Cardiac septum (tissue), 1 donor: ENCODE data around the gene TEAD3. TPM values are rescaled to one million over a fixed set of nuclear protein-coding genes. Genes with fewer than 3 reads are reported as not detected.

Experiments used
- DNase-seq: peaks from one replicate; pipeline ENCODE4 v3.0.0-alpha.2; 2020; ENCODE audit warnings: low spot score
- intact Hi-C: fragments of 100-400 bp; cut with DNase I; formaldehyde crosslinking; loops from one replicate; pipeline ENCODE4 v1.14.0; 2022
- total RNA-seq: library from RNA; stranded (reverse); fragmentation: NEBNext Ultra II Directional; extraction: Animal tissue kit (Norgen Biotek cat#: 25700); gene quantifications from one replicate; pipeline ENCODE4 v1.2.1, GENCODE V29; 2021
- donor health status: DM: no; HTN: no; CAD: no.

TEAD3 gene
- total RNA-seq, 1 donor from 2014 or later: 63.3 TPM

DNA sequence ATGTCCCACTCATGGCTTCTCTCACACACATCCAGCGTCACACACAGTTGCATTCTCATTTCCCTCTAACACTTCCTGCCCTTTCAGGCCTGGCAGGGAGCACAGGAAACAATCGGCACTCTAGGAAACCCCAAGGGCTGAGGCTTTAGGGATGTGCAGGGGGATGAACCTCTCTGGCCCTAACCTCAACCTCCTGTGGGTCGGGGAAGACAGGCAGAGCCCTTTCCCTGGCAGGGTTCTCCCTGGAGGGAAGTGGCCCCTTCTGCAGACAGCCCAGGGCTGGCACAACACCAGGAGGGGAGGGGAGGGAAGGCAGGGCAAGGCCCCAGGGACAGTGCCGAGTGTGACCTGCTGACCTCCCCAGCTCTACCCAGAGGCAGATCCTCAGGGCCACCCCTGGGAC is 2.7 kb downstream of the TEAD3 start:
- intact Hi-C loops: no loop called here

DNA sequence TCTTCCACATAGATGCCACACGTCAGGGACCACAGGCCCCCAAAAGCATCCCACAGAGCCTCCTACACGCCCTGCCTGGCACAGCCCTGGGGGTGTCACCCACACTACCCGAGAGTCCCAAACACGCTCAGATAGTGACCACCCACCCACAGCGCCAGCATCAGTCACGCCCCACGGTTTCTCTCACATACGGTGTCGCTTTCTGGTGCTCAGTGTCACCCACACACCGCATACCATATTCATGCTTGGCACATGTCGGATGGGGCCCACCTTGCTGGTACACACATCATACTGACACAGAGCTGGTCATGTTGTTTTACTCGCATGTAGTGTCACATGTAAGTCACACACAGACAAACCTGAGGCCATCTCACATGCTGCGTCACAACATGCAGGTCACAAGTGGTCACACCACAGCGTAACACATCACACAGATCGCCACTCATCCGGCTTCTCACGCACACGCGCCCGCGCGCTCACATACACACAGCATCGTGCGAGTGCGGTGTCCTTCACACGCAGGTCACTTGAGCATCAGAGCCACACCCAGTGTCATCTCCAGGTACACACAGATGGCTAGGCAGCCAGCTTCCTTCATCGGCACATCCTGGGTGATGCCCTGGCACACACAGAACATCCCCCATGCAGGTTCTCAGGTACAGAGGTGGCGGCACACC is 3.4 kb downstream of the TEAD3 start:
- DNase-seq: no peak
- intact Hi-C loops: no loop called here

More for the DNA sequence above, 2.7 kb downstream of the TEAD3 start:
- no peak for DNase-seq

DNA sequence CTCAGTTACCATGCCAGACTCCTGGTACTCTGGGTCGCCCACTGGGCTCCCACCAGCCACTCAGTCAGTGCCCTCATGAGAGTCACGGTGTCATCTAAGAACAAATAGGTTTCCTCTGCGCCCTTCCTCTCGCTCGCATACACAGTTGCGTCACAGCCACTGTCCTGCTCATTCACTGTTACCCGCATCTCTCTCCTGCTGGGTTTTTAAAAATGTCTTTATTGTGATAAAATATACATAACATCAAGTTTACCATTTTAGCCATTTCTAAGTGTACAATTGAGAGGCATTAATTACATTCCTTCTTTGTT is 4.0 kb downstream of the TEAD3 start:
- intact Hi-C loops: no loop called here
- no peak for DNase-seq

DNA sequence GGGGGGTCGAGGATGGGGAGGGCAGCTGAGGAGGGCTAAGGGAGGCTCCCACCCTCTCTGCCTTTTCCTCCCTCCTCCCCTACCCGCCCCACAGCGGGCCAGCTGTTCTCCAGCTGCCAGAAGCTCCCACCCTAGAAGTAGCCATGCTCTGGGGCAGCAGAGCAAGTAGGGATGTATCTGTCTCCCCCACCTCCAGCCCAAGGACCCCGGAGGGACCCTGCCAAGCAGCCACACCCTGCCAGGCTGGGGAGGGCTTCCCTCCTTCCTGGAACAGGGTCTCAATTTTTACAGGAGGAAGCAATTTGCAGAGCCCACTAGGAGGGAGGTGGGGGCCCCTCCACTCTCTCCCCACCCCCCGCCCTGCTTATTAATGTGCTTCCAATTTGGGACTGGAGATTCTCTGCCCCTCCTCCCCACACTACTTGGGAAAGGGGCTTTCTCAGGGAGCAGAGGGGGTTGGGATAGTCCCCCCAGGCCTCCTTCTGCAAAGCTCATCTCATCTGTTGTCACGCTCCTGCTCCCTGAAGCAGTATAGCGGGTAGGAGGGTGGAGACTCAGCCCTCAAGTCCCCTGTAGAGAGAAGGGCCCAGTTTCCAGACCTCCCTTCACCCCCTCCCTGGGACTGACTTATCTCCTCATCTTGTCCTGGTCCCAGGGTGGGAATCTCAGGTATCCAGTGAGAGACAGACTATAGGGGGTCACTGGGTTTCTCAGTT is 4.5 kb downstream of the TEAD3 start:
- intact Hi-C loops: no loop called here
- DNase-seq: no peak

DNA sequence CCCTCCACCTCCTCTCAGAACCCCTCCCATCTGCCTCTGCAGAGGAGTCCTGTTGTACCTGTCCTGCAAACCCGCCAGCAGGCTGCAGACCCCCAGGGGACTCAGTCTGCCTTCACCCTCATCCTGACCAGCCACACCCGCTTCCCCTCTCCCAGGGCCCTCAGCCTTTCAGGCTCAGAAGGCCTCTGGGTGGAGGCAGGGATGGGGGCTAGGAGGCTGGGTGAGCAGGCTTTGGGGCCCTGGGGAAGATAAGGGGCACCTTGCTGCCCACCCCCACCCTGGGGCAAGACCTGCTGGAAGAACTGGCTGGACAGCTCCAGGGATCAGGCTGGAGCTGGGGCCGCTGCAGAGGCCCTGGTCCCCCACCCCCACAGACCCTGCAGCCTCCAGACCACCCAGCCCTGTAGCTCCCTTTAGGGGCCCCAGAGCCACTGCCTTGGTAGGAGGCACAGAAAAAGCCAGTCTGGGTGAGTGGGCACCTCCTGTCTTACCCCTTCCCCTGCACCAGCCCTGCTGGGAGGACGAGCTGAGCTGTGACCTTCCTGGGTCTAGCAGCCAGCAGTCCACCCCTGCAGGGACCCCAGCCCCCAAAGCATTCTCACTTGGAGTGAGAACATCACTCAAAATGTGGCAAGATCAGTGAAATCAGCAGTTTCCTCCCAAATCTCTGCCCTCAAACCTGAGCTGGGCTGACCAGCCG is 5.2 kb downstream of the TEAD3 start:
- DNase-seq: no peak
- intact Hi-C loops: no loop called here

DNA sequence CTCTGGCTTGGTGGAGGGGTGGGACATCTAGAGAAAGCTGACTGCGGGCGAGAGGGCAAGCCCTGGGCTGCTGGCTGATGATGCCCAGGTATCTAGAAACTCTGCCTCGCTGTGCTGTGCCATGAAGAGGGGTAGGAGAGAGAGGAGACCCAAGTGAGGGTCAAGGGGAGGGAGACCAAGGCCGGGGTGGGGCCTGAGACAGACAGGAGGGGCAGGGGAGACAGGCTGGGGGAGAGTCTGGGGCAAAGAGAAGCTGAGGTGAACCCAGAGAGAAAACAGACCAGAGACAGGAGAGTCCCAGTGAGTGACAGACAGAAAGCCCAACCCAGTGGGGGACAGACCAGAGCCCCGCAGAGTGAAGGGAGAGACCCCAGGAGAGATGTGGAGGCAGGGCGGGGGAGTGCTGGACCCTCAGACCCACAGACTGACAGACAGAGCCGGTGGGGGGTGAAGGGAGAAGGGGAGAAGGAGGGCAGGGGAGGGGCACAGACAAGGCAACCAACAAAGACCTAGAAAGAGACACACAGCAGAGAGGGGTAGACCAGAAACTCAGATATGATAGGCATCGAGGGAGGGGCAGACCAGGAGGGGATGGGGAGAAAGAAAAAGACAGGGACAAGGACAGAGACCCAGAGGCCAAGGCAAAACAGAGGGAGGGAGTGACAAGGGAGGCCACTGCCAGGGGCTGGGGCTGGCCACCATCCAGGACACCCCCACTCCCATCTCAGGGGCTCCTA is 5.9 kb downstream of the TEAD3 start:
- intact Hi-C loops: no loop called here
- DNase-seq: no peak

DNA sequence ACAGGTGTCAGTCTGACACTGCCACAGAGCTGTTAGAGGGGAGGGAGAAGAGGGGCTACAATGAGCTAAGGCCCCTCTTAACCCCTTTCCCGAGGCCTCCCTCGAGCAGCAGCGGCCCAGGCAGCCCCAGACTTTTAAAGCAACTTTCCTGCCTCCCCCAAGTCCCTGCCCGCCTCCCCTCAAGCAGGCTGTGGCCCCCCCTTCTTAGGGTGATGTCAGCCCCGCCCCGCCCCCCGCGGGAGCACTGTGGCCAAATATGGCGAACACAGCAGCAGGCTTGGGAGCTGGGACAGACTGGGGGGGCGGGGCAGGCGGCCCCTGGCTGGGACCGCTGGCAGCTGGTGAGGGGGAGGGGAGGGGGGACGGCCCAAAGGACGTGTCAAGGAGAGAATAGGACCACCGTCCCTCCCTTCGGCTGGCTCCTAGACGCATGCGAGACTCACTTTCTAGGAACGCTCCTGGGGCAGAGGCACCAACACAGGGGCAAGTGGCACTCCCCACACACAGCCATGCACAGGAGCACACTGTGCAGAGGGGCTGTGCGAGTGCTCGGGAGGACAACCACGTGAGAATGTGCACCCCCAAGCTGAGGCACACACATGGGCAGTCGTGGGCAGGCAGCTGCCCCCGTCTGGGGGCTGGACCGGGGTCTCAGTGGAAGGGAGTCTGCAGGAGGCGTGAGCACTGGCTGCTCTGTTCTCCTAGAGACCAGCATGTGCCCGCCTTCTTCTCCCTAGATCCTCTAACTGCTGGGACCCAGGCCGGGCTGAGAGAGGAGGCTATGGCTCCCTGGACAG is 6.7 kb downstream of the TEAD3 start:
- peak; percentile 93 for DNase-seq
- intact Hi-C loops: no loop called here

DNA sequence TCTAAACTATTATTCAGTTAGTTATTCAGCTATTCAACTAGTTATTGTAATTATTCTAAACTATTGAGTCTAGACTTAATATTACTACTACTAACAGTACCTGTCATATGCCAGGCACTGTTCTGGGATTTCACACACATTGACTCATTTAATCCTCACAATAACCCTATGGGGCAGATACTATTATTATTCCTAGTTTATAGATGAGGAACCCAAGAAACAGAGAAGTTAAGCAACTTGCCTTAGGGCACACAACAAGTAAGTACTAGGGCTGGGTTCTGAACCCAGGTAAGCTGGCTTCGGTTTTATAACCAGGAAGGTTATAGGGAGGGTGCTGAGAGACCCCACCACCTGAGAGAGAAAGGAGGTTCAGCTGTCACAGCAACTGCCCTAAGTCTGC is 7.8 kb downstream of the TEAD3 start:
- DNase-seq: no peak
- intact Hi-C loops: no loop called here

DNA sequence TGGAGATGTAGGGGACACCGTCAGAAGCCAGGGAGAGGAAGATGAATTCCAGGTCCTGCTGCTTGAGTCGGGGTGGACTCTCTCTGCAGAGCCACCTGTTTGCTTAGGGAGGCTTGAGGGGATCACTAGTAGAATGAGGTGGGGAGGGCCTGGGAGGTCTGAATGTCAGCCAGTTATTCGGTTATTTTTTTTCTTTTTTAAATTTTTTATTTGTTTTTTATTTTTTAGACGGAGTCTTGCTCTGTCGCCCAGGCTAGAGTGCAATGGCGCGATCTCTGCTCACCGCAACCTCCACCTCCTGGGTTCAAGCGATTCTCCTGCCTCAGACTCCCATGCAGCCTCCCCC is 8.4 kb downstream of the TEAD3 start:
- intact Hi-C loops: no loop called here
- DNase-seq: no peak

DNA sequence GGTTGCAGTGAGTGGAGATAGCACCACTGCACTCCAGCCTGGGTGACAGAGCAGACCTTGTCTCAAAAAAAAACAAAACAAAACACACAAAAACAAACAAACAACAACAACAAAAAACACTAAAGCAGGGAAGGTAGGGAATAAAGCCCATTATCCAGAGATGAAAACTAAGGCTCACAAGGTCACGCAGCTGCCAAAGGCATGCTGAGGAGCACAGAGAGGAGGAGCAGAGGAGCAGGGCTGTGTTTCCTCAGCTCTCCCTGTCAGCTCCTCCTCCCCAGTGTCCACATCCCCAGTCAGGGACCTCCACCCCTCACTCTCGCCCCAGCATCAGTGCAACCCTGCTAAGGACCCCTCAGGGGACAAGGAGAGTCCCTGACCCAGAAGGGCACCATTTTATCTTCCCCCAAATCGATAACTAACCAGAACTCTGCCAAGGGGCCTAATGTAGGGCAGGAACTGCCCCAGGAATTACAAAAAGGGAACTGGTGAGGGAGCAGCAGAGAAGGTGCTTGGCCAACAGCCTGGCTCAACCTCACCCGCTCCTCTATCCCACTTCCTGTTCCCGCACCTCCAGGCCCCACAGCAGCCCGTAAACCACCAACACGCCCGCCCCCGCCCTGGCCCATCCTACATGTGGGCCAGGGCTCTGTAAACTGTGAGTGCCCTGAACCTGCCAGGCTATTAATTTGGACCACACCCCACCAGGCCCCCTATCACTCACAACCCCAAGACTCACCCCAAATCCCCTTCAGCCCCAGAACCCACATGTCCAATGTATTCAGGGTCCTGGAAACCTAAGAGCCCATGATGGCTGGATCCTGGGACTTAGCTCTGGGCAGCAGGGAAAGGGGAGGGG is 9.0 kb downstream of the TEAD3 start:
- intact Hi-C loops: no loop called here
- DNase-seq: no peak

DNA sequence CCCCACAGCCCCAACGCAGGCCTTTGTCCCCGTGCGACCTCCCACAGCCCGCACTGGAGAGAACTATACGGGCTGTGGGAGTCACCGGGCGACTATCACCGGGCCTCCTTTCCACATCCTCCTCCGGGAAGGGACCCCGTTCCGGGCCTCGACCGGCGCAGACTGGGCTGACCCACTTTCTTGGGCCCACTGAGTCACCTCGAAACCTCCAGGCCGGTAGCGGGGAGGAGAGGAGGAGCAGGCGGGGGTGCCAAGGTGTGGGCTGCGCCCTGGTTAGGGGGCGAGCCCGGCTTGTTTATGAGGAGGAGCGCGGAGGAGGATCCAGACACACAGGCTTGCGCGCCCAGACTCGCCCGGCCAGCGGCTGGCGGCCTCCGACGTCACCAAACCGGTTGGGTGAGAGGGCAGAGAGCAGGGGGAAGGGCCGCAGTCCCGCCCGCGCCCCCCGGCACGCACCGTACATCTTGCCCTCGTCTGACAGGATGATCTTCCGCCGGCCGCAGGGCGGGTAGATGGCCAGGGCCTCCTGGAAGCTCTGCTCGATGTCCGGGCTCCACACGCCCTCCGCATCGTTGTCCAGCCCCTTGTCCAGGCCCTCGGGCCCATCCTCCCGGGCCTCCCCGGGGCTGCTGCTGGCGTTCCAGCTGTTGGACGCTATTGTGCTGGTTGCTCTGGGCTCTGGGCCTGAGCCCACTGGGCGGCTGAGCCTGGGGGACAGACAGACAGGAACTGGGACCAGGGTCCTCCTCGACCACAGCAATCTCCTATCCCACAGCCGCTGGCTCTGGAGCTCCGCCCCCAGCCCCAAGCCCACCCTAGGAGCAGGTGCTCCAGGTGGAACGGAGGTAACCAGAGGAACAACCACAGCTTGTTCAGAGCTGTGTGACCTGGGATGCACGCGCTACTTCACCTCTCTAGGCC is 10.6 kb downstream of the TEAD3 start:
- intact Hi-C loops: no loop called here

DNA sequence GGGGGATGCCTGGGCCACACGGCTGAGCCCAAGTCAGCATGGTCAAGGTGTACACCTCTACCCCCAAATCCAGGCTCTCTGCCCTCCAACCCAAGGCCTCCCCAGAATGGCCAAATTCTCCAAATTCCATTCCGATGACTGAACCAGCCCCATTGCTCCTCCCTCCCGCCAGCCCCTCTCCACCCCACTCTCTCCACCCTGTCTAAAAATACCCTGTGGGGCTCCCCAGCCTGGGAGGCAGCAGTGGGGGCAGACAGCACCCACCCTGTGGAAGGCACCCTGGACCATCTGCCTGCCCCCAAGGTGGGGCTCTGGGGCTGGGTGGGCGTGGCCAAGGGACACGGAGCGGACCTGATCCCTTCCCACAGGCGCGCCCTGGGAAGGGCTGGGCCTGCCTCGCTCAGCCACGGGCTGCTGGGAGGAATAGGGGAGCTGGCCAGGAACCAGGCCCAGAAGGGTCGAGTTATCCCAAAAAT is 11.4 kb downstream of the TEAD3 start:
- no peak for DNase-seq
- intact Hi-C loops: no loop called here

More for the DNA sequence above, 10.6 kb downstream of the TEAD3 start:
- DNase-seq: no peak

DNA sequence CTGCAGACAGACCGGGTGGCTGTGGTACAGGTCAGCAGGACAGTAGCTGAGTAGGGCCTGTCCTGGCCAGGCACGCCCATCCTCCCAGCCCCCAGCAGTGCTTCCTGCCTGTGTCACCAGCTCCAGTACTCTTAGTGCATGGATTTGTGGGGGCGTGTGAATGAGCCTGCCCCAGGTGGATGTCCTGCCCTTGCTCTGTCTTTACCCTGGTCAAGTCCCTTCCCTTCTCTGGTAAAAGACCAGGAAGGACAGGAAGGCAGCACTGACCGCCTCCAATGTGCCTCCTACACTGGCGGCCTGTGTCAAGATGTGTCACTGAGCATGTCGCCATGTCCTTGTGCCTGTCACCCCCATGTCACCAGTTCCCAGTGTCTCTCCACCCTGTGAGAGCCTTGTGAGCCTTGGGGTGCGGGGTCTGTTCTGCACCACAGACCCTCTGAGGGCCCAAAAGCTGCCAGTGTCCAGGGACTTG is 11.9 kb downstream of the TEAD3 start:
- no peak for DNase-seq

DNA sequence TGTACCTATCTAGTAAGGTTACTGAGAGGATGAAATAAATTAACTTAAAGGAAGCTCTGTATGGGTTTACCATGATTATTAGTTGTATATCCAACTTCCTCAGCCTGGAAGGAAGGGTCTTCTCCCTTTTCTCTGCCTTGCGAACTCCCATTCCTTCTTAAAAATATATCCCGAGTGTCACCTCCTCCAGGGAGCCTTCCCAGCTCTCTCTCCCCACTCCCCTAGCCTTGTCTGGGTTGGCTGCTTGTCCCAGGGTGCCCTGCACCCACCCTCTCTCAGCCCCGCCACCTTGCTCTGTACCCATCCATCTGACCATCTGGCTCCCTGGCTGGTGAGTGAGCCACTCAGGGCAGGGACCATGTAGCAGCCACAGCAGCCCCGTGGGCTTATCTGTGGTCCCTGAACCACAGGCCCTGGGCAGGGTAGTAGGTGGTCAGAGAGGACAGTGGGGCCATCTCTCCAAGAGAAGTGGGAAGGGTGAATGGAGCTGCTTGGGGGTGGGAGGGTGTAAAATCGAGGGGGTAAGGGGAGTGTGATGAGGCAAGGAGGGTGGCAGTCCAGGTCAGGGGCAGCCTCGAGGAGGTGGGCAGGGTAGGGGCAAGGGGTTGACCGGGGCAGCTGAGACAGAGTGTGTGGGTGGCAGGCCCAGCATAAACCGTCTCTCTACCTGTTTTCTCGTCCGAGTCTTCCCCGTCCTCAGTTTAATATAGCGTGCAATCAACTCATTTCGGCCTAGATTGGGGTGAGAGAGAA is 12.8 kb downstream of the TEAD3 start:
- no peak for DNase-seq
- intact Hi-C loops: no loop called here

More for the DNA sequence above, 11.9 kb downstream of the TEAD3 start:
- intact Hi-C loops: no loop called here

DNA sequence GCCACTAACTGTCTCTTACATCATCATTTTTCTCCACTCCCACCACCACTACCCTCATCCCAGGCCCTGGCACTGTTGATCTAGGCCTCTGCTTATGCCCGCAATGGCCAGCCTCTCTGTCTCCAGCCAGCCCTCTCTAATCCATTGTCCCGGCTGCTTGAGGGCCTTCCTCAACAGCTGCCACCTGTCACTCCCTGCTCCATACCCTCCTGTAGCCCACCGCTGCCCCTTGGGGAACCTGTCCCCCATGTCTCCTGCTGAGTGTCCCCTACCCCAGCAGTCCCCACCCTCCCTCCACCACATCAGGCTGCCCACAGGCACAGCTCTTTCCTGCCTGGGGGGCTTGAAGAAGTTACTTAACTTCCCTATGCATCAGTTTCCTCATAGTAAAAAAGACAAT is 13.4 kb downstream of the TEAD3 start:
- intact Hi-C loops: no loop called here
- DNase-seq: no peak

DNA sequence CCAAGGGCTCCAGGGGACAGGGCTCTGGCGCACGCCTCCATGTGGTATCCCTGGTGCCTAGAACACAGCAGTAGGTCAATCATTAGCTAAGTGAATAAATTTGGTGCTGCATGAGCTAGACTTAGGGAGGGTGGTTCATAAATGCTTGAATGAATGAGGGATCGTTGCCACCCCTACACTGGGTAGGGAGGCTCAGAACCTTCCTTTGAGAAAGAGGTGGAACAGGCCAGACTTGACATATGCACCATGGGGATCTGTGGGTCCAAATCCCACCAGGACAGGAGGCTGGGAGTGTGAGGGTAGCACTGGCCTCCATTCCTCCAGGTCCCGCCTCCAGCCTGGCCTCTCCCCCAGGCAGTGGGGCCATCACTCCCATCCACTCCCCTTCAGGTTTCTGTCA is 13.8 kb downstream of the TEAD3 start:
- DNase-seq: no peak
- intact Hi-C loops: no loop called here

DNA sequence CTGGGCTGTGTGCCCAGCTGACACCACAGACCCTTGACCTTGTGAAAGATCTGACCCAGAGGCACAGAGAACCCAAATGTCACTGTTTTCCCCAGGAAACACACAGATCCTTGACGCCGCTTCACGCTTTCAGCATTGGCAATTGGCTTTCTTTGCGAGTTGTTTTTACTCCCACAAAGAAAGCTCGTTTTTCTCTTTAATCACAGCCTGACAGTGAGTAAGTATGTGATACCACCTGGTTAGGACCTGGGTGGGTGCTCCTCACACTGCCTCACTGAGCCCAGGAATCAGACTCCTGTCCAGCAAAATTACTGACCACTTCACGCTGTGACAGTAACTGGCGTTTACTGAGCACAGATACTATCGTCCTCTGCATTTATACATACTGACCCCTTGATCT is 15.7 kb downstream of the TEAD3 start:
- no peak for DNase-seq
- intact Hi-C loops: no loop called here
